NCI-H510A treated with DMSO at 0.1 percent for 48 hours (cell line): ENCODE data around the gene LILRA1.
"Not testable (repeated sequence)": the region's sequence is repeated elsewhere in the genome, so short reads cannot be mapped to it uniquely, and the experiment has no call there.

Experiments
- DNase-seq: peaks from one replicate; lab custom pipeline; 2025; lab: John Stamatoyannopoulos, UW

Gene LILRA1

GRCh38 chr19:54624934-54625730 lies 31.7 kb downstream of the LILRA1 start:
- DNase-seq: not testable (repeated sequence)

- DNase-seq: no peak
These were observed 33.3 kb downstream of the LILRA1 start for GRCh38 chr19:54626757-54627156.

DNA sequence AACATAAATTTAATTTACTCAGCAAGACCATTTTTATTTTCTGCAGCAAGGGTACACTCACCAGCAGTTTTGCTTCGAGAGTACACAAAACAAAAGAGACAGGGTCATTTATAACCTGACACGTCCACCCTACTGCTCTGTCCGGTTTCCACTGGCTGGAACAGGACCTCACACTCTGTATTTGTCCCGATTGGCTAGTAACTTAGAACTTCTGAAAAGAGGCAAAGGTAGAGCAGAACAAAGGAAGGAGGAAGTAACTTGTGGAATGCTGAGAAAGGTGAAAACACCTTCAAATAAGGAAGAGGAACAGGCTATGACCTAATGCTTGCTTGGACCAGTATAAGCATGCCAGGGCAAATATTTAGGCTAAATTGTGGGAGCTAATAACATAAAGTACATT lies 34.5 kb downstream of the LILRA1 start:
- not testable (repeated sequence) for DNase-seq

- not testable (repeated sequence) for DNase-seq
These were observed 36.8 kb downstream of the LILRA1 start, which contains the start of gene LILRB1 for GRCh38 chr19:54630262-54630661. Gene LILRB1, plus strand, starts transcription at chr19:54630484. Its CDS starts 590 bp downstream, at chr19:54631074.

DNA sequence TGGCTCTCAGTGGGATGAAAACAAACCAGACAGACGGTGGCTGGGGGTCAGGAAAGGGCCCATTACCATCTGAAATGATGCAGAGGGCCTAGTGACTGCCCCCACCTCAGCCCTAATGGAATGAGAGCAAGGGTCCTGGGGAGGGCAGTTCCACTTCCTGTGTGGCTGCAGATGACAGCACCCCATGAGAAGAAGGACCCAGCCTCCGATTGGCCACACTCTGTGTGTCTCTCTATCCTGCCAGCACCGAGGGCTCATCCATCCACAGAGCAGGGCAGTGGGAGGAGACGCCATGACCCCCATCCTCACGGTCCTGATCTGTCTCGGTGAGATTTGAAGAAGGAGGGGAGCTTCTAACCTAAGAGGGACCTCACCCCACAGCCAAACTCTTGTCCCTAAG lies 37.4 kb downstream of the LILRA1 start:
- DNase-seq: no peak

DNA sequence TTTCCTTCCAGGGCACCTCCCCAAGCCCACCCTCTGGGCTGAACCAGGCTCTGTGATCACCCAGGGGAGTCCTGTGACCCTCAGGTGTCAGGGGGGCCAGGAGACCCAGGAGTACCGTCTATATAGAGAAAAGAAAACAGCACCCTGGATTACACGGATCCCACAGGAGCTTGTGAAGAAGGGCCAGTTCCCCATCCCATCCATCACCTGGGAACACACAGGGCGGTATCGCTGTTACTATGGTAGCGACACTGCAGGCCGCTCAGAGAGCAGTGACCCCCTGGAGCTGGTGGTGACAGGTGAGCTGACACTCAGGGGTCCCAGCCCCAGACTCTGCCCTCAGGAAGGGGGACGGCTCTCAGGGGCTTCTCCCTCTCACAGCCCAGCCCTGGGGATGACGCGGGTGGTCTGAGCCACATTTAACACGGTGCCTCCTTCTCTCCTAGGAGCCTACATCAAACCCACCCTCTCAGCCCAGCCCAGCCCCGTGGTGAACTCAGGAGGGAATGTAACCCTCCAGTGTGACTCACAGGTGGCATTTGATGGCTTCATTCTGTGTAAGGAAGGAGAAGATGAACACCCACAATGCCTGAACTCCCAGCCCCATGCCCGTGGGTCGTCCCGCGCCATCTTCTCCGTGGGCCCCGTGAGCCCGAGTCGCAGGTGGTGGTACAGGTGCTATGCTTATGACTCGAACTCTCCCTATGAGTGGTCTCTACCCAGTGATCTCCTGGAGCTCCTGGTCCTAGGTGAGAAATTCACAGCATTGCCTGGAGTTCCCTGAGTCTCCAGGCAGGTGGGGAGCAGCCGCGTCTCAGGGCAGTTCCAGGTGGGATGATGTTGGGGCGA lies 38.3 kb downstream of the LILRA1 start:
- DNase-seq: not testable (repeated sequence)

DNA sequence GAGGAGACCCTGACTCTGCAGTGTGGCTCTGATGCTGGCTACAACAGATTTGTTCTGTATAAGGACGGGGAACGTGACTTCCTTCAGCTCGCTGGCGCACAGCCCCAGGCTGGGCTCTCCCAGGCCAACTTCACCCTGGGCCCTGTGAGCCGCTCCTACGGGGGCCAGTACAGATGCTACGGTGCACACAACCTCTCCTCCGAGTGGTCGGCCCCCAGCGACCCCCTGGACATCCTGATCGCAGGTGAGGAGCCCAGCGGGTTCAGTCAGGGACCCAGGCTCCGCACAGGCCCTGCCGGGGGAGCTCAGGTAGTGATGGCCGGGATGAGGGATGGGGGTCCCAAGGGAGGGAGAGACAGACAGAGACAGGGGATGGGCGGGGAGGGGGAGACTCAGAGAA lies 39.1 kb downstream of the LILRA1 start:
- not testable (repeated sequence) for DNase-seq

GRCh38 chr19:54633401-54633800 lies 40.0 kb downstream of the LILRA1 start:
- no peak for DNase-seq

- DNase-seq: not testable (repeated sequence)
These were observed 42.6 kb downstream of the LILRA1 start for GRCh38 chr19:54636081-54636480.

- no peak for DNase-seq
These were observed 45.3 kb downstream of the LILRA1 start for GRCh38 chr19:54638683-54639082.

- not testable (repeated sequence) for DNase-seq
These were observed 49.5 kb downstream of the LILRA1 start for GRCh38 chr19:54642953-54643352.

- DNase-seq: not testable (repeated sequence)
These were observed 50.2 kb downstream of the LILRA1 start for GRCh38 chr19:54643583-54643982.

DNA sequence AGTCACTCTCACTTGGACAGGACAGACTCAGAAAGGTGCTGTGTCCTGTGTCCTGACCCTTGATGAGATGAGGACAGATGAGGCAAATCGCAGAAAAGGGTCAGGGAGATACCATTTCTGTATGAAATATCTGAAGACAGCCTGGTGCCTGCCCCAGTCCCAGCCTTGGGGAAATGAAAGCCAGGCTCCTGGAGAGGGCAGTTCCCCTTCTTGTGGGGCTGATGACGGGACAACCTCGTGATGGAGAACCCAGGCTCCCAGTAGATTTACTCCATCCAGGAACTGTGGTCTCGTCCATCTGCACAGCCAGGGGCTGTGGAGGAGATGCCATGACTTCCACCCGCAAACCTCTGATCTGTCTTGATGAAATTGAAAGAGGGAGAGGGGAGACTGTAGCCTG lies 50.6 kb downstream of the LILRA1 start:
- DNase-seq: no peak

- DNase-seq: no peak
These were observed 53.0 kb downstream of the LILRA1 start for GRCh38 chr19:54646331-54646841.

GRCh38 chr19:54648129-54648528 lies 54.7 kb downstream of the LILRA1 start:
- DNase-seq: no peak

DNA sequence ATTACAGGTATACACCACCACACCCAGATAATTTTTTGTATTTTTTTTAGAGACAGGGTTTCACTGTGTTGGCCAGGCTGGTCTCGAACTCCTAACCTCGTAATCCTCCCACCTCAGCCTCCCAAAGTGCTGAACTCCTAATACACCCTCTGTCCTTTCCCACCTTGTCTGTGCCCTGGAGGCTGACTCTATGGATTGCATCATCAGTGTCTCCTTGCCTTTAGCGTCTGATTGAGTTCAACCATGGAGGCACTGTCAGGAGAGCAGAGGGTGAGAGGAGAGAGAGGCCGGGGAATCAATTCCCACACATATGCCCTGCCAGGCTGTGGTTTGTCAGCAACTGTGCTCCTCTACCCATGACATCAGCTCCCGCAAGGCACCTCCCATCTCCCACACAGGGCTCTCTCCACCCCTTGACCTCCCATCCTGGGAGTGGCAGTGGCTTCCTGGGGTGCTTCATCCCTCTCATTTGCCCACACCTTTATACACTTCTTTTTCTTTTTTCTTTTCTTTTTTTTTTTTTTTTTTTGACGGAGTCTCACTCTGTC lies 56.8 kb downstream of the LILRA1 start:
- DNase-seq: no peak
